ENCODE measurements around the gene KIFC3. TPM values are rescaled to one million over a fixed set of nuclear protein-coding genes. Genes with fewer than 3 reads are reported as not detected.
"Not testable (repeated sequence)": the region's sequence is repeated elsewhere in the genome, so short reads cannot be mapped to it uniquely, and the experiment has no call there.

The KIFC3 gene
- total RNA-seq, 2 experiments from 2014 or later = not detected

DNA sequence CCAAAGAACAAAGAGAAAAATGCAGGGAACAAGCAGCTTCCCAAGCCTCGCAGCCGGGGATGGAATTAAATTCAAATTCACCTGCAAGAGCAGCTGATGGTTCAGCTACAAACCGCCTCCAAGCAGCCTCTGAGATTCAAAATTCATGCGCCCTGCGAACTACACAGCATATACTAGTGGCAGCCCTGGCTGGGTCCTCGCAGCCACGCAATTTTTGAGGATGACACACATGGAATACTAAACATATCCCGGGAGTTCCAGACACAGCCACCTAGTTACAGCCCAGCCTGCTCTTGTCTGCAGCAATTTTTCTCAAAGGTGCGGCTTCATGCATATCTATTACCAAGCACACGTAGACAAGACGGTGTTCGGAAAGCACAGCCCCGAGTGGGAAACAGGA, 35.9 kb upstream of the KIFC3 start:
- intact Hi-C loops (cut with DNase I, micrococcal nuclease) = no loop called here
- no peaks in the 10 kb centered on the region for H3K4me1 Mint-ChIP-seq (ENCODE audit: low read depth)

GRCh38 chr16:57837305-57838125, 35.2 kb upstream of the KIFC3 start:
- H3K9me3 Mint-ChIP-seq = no peaks in the 10 kb centered on the region
- DNase-seq = no peak

More for the DNA sequence above, 35.9 kb upstream of the KIFC3 start:
- no peak overlapping the region for H3K27ac ChIP-seq (ENCODE audit: low read depth in 1 of 2, low read length in 2 of 2)
- no peak overlapping the region for H3K4me3 ChIP-seq (ENCODE audit: low read length)
- H3K36me3 ChIP-seq (ENCODE audit: insufficient read depth, low read length) = no peaks in the 10 kb centered on the region
- ChIA-PET POLR2A (no interaction called here), CTCF (no interaction called here)
- Mint-ChIP-seq H3K4me3 (no peak overlapping the region), H3K27ac (no peak overlapping the region), H3K9me3 (no peaks in the 10 kb centered on the region), H3K27me3 (peaks cover 4% of the 10 kb centered on the region), H3K36me3 (ENCODE audit: low read depth) (no peaks in the 10 kb centered on the region)
- TF ChIP-seq CTCF (IDR thresholded peaks at IDR 0.05) = no peak
- ATAC-seq (ENCODE audit: poor library complexity) = no peak
- H3K9me3 ChIP-seq (ENCODE audit: control insufficient read depth in 1 of 2, insufficient read depth in 1 of 2, low read length in 2 of 2) = no peaks in the 10 kb centered on the region
- no peaks in the 10 kb centered on the region for H3K4me1 ChIP-seq (ENCODE audit: insufficient read depth, low read length)
- peaks cover 0 to 3% of the 10 kb centered on the region in 2 experiments for H3K27me3 ChIP-seq (ENCODE audit: control insufficient read depth in 1 of 2, insufficient read depth in 2 of 2, low read length in 2 of 2)
- no peak for DNase-seq

DNA sequence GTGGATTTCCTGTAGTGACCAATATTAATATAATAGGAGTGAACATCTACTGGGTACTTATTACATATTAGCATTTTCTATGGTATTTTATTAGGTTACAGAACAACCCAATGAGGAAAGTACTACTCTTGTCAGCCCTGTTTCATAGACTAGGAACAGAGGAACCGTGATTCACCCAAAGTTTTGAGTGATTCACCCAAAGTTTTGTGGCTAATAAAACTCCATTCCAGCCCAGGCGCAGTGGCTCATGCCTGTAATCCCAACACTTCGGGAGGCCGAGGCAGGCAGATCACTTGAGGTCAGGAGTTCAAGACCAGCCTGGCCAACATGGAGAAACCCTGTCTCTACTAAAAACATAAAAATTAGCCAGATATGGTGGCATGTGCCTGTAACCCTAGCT, 33.1 kb upstream of the KIFC3 start:
- H3K27me3 ChIP-seq (ENCODE audit: control insufficient read depth in 1 of 2, insufficient read depth in 2 of 2, low read length in 2 of 2); H3K4me3 ChIP-seq (ENCODE audit: low read length); POLR2A ChIA-PET; H3K27ac ChIP-seq (ENCODE audit: low read depth in 1 of 2, low read length in 2 of 2); H3K36me3 Mint-ChIP-seq (ENCODE audit: low read depth); H3K9me3 ChIP-seq (ENCODE audit: control insufficient read depth in 1 of 2, insufficient read depth in 1 of 2, low read length in 2 of 2); H3K27me3 Mint-ChIP-seq; ATAC-seq (ENCODE audit: poor library complexity); CTCF ChIA-PET; intact Hi-C loops (cut with DNase I, micrococcal nuclease); H3K27ac Mint-ChIP-seq; H3K4me1 ChIP-seq (ENCODE audit: insufficient read depth, low read length); H3K36me3 ChIP-seq (ENCODE audit: insufficient read depth, low read length); DNase-seq; H3K4me1 Mint-ChIP-seq (ENCODE audit: low read depth); H3K4me3 Mint-ChIP-seq; H3K9me3 Mint-ChIP-seq: not testable (repeated sequence)

More at GRCh38 chr16:57837305-57838125, 35.2 kb upstream of the KIFC3 start:
- intact Hi-C loops (cut with DNase I, micrococcal nuclease) = no loop called here
- H3K36me3 Mint-ChIP-seq (ENCODE audit: low read depth) = no peaks in the 10 kb centered on the region
- CTCF ChIA-PET = no interaction called here
- peaks cover 4% of the 10 kb centered on the region for H3K27me3 Mint-ChIP-seq
- ATAC-seq (ENCODE audit: poor library complexity) = no peak
- peaks cover 0 to 3% of the 10 kb centered on the region in 2 experiments for H3K27me3 ChIP-seq (ENCODE audit: control insufficient read depth in 1 of 2, insufficient read depth in 2 of 2, low read length in 2 of 2)
- H3K36me3 ChIP-seq (ENCODE audit: insufficient read depth, low read length) = no peaks in the 10 kb centered on the region
- H3K27ac ChIP-seq (ENCODE audit: low read depth in 1 of 2, low read length in 2 of 2) = no peak overlapping the region
- no peaks in the 10 kb centered on the region for H3K9me3 ChIP-seq (ENCODE audit: control insufficient read depth in 1 of 2, insufficient read depth in 1 of 2, low read length in 2 of 2)
- H3K4me3 Mint-ChIP-seq = no peak overlapping the region
- H3K4me1 ChIP-seq (ENCODE audit: insufficient read depth, low read length) = no peaks in the 10 kb centered on the region
- no peaks in the 10 kb centered on the region for H3K4me1 Mint-ChIP-seq (ENCODE audit: low read depth)
- POLR2A ChIA-PET = no interaction called here
- no peak for TF ChIP-seq CTCF (IDR thresholded peaks at IDR 0.05)
- no peak overlapping the region for H3K4me3 ChIP-seq (ENCODE audit: low read length)
- H3K27ac Mint-ChIP-seq = no peak overlapping the region

DNA sequence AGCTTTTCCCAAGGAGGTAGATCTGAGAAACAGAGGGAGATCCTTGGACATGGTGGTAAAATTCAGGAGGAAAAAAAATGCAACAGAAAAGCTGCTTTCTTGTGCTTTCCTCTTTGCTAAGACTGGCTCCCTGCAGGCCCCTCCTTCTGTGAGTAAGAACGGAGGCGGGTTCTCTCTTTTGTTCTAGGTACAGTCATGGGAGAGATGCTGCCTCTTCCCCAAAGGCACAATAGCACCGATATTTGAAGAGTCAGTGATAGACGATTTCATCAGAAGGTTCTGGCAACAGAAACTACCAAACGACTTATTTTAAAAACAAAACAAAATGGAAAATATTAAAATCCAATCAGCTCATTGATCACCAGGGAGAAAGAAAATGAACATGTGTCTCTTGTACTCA, 32.6 kb upstream of the KIFC3 start:
- Histone ChIP-seq H3K27ac (ENCODE audit: low read depth in 1 of 2, low read length in 2 of 2) (no peak overlapping the region), H3K9me3 (ENCODE audit: control insufficient read depth in 1 of 2, insufficient read depth in 1 of 2, low read length in 2 of 2) (no peaks in the 10 kb centered on the region), H3K36me3 (ENCODE audit: insufficient read depth, low read length) (no peaks in the 10 kb centered on the region), H3K4me1 (ENCODE audit: insufficient read depth, low read length) (no peaks in the 10 kb centered on the region), H3K27me3 (ENCODE audit: control insufficient read depth in 1 of 2, insufficient read depth in 2 of 2, low read length in 2 of 2) (peaks cover 0 to 3% of the 10 kb centered on the region in 2 experiments), H3K4me3 (ENCODE audit: low read length) (no peak overlapping the region)
- no peak for DNase-seq
- ATAC-seq (ENCODE audit: poor library complexity) = no peak
- TF ChIP-seq CTCF (IDR thresholded peaks at IDR 0.05) = no peak
- Mint-ChIP-seq H3K27me3 (peaks cover 4% of the 10 kb centered on the region), H3K4me1 (ENCODE audit: low read depth) (no peaks in the 10 kb centered on the region), H3K4me3 (no peak overlapping the region), H3K36me3 (ENCODE audit: low read depth) (no peaks in the 10 kb centered on the region), H3K27ac (no peak overlapping the region), H3K9me3 (no peaks in the 10 kb centered on the region)
- ChIA-PET POLR2A (no interaction called here), CTCF (no interaction called here)
- intact Hi-C loops (cut with DNase I, micrococcal nuclease) = no loop called here

Measured in CD4-positive, alpha-beta T cell (primary cell).